Panc1 (cell line): ENCODE measurements around the gene PSME3IP1.

ENCODE experiments used
- CTCF ChIP-seq: fragments of 450-650 bp; IDR thresholded peaks from 2 replicates; pipeline ENCODE4 v1.5.1; 2017; ENCODE audit warnings: mild to moderate bottlenecking
- SIN3A ChIP-seq: IDR thresholded peaks from 2 replicates; pipeline ENCODE4 v1.6.1; 2012; ENCODE audit warnings: low read depth, mild to moderate bottlenecking, low read length, moderate library complexity, borderline replicate concordance; ENCODE audit not compliant: insufficient read depth

- TF ChIP-seq CTCF: no peak
- TF ChIP-seq SIN3A: no peak
Observed at GRCh38 chr16:57155702-57156350, 30.0 kb downstream of the PSME3IP1 start.
